8988T (cell line): ENCODE measurements around the gene CCDC7.
"Not testable (repeated sequence)": the region's sequence is repeated elsewhere in the genome, so short reads cannot be mapped to it uniquely, and the experiment has no call there.

Experiments used
- DNase-seq: peaks from one replicate; pipeline ENCODE4 v3.0.0; 2011

CCDC7 gene

DNA sequence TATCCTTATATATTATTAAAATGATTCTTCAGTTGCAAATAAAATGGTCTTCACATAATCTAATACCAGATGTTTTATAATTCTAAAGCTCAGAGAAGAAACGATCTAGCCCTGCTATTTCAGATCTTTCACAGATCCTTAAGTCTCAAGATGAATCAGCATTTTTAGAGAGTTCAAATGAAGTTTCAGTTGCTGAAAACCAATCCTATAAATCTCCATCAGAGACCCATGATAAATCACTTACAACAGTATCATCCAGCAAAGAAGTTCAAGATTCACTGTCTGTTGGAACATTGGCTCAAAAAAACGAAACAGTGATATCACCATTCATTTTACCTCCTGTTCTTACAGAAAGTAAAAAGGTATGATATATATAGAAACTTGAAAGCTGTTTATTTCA, 137.0 kb downstream of the CCDC7 start:
- DNase-seq = no peak

DNA sequence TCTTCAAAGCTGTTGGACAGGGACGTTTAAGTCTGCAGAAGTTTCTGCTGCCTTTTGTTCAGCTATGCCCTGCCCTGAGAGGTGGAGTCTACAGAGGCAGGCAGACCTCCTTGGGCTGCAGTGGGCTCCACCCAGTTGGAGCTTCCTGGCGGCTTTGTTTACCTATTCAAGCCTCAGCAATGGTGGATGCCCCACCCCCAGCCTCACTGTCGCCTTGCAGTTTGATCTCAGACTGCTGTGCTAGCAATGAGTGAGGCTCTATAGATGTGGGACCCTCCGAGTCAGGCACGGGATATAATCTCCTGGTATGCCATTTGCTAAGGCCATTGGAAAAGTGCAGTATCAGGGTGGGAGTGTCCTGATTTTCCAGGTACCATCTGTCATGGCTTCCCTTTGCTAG, 152.1 kb downstream of the CCDC7 start:
- not testable (repeated sequence) for DNase-seq

DNA sequence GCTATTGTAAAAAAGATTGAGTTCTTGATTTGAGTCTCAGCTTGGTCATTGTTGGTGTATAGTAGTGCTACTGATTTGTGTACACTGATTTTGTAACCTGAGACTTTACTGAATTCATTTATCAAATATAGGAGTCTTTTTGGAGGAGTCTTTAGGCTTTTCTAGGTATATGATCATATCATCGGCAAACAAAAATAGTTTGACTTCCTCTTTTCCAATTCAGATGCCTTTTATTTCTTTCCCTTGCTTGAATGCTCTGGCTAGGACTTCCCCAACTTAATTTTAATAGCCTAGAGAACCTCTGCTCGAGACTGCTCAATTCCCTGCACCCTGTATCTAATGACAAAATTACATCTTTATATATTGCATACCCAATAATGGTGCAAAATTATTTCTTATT, 154.4 kb downstream of the CCDC7 start:
- DNase-seq = no peak

DNA sequence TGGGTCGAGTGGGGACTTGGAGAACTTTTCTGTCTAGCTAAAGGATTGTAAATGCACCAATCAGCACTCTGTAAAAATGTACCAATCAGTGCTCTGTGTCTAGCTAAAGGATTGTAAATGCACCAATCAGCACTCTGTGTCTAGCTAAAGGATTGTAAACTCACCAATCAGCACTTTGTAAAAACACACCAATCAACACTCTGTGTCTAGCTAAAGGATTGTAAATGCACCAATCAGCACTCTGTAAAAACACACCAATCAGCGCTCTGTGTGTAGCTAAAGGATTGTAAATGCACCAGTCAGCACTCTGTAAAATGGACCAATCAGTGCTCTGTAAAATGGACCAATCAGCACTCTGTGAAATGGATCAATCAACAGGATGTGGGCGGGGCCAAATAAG, 155.6 kb downstream of the CCDC7 start:
- not testable (repeated sequence) for DNase-seq

DNA sequence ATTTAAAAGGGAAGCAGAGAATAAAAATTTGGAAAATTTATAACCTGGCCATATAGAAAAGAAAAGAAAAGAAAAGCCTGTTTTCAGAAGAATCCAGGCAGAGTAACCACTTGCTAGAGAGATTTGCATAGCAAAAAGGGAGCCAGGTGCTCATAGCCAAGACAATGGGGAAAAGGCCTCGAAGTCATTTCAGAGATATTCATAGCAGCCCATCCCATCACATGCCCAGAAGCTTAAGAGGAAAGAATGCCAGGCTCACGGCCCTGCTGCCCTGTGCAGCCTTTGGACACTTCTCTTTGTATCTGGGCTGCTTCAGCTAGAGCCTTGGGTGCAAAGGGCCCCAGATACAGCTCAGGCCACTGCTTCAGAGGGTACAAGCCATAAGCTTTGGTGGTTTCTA, 159.8 kb downstream of the CCDC7 start:
- no peak for DNase-seq

DNA sequence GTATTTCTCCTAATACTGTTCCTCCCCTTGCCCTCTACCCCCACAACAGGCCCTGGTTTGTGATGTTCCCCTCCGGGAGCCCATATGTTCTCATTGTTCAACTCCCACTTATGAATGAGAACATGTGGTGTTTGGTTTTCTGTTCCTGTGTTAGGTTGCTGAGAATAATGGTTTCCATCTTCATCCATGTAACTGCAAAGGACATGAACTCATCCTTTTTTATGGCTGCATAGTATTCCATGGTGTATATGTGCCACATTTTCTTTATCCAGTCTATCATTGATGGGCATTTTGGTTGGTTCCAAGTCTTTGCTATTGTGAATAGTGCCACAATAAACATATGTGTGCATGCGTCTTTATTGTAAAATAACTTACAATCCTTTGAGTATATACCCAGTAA, 164.6 kb downstream of the CCDC7 start:
- DNase-seq = not testable (repeated sequence)

DNA sequence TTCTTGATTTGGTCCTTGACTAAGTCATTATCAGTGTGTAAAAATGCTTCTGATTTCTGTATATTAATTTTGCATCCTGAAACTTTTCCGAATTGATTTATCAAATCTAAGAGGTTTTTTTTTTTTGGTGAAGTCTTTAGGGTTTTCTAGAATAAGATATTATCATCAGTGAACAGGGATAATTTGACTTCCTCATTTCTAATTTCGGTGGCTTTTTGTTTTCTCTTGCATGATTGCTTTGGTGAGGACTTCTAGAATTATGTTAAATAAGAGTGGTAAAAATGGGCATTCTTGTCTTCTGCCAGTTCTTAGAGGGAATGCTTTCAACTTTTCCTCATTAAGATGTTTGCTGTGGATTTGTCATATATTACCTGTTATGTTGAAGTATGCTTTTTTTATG, 170.5 kb downstream of the CCDC7 start:
- no peak for DNase-seq

DNA sequence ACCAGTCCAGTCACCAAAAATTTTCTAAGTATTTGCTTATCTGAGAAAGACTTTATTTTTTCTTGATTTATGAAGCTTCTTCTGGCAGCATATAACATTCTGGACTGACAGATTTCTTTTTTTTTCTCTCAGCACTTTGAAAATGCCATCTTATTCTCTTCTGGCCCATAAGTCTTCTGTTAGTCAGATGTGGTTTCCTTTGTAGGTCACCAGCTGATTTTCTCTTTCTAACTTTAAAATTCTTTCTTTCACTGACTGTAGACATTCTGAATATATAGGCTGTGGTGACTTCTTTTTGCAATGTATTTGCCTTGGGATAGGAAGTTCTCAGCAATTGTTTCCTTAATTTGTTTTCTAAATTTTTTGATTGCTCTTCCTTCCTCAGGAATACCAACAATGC, 172.5 kb downstream of the CCDC7 start:
- DNase-seq = no peak

DNA sequence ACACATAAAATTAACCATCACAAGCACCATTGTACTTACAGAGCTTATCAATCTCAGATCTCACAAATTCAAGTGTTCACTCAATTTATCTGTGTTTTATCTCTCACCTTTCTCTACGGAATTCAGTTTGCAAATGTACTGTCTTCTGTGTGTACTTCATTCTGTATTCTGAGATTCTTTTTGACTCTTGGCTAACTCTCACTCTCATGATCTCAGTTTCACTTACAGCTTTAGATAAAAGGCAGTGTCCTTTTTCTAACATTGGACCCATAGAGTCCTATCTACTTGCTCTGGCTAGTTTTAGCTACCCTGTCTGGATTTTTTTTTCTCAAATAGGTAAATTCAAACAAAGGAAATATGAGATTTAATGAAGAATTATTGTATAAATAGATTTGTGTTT, 176.0 kb downstream of the CCDC7 start:
- no peak for DNase-seq

DNA sequence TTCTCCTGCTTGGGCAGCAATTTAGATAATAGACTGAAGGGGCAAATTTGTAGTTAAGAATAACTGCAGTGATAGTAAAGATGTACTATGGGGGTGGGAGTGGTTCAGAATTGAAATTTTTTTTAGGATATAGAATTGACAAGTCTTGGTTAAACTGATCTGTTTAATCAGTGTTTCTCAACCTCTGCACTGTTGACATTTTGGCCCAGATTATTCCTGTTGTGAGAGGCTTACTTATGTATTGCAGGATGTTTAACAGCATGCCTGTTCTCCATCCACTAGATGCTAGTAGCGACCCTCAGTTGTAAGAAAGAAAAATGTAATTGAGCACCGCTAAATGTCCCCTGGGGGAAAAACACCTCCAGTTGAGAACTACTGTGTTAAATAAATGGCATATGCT, 176.5 kb downstream of the CCDC7 start:
- no peak for DNase-seq

DNA sequence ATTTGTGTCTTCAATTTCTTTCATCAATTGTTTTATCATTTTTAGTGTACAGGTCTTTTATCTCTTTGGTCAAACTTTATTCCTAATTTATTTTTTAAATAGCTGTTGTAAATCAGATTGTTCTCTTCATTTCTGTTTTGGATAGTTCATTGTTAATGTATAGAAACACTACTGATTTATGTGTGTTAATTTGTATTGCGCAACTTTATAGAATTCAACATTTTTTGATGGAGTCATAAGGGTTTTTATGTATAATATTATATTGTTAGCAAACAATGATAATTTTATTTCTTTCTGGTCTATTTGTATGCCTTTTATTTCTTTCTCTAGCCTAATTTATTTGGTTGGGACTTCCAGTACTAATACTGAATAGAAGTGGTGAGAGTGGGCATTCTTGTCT, 181.2 kb downstream of the CCDC7 start:
- DNase-seq = no peak

DNA sequence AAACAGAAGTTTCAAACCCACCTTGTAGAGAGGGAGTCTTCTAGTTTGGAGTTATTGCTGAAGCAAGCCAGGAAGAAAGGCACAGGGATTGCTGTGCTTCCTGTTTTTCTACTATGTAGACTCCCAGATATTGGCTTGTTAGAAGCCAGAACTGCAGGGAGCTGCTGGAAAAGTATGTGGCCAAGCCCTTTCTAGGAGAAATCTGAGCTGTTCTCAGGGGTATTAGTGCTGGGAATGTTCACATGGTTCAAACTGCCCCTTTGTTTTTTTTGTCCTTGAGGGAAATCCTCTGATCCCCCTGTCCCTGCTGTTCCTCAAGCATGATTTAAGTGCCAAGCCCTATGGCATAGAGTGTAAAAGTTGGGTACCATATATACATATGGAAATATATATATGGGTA, 184.0 kb downstream of the CCDC7 start:
- DNase-seq = no peak

DNA sequence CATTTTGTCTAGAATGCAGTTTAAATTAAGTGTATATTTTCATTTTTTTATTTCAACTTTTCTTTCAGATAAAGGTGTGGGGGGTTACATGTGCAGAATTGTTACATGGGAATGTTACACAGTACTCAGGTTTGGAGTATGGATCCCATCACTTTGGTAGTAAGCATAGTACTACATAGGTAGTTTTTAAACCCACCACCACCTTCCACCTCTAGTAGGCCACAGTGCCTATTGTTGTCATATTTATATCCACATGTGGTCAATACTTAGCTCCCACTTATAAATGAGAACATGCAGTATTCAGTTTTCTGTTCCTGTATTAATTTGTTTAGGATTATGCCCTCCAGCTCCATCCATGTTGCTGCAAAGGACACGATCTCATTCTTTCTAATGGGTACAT, 200.6 kb downstream of the CCDC7 start:
- DNase-seq = no peak

DNA sequence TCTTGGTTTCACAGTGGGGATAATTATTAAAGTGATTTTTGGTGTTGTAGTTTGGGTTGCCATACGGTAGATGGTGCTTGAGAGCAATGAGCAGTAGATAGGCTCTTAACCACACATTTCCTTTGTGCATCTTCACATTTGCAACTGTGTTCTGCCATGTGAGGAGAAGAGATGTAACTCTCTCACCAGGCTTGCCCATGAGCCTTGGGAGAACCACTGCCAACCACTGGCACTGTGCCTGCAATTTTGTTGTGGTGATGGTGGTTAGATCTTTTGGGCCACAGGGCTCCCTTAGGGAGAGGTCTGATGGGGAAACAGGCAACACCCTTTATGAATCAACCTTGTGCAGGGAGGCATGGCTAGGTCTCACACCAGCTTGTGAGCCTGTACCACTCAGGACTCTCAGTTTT, 204.3 kb downstream of the CCDC7 start:
- no peak for DNase-seq

DNA sequence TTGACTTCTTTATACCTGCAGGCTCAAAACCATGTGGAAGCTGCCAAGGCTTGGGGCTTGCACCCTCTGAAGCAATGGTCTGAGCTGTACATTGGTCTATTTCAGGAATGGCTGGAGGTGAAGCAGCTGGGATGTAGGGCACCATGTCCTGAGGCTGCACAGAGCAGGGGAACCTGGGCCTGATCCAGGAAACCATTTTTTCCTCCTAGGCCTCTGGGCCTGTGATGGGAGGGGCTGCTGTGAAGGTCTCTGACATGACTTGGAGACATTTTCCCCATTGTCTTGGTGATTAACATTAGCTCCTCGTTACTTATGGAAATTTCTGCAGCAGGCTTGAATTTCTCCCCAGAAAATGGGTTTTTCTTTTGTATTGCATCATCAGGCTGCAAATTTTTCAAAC, 211.5 kb downstream of the CCDC7 start:
- not testable (repeated sequence) for DNase-seq

DNA sequence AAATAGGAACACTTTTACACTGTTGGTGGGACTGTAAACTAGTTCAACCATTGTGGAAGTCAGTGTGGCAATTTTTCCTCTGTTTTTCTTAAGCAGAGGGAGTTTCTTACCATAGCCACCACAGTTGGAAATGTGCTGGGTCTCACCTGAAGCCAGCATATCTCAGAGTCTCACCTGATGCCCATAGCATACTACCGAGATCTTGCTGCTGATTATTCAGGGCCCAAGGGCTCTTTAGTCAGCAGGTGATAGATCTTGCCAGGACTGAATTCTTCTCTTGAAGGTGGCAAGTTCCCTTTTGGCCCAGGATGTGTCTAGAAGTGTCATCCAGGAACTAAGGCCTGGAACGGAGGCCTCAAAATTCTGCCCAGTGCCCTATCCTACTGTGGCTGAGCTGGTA, 215.4 kb downstream of the CCDC7 start:
- no peak for DNase-seq

DNA sequence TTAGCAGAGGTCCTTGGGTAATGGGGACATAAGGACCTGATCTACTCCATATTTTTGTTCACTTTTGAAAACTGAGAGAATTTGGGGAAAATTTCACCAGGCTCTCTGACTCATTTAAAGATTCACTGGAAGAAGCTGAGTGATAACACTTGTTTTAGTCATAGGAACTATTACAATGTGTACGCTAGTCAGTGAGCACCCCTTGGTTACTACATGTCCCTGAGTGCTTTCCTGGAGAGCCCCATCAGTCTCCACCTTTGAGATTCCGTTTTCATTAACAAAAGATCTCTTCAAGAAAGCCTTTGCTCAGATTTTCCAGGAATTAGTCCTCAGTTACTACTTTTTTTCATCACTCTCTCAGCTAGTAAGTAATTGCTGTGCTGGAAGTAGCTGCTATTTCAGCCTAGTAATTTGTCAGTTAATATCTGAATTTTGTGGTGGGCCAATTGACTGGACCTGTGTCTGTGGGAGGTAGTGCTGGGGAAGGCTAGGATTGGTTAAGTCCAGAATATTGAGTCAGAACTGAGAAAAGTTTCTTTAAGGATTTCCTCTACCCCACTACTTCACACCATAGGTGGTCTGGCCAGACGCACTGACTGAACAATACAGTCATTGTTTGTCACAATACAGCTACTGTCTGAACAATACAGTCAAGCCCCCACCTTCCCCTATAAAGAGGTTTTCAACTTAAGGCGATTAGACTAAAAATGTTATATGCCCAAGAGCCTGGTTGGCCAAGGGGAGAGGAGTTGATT, 235.0 kb downstream of the CCDC7 start:
- DNase-seq = no peak

DNA sequence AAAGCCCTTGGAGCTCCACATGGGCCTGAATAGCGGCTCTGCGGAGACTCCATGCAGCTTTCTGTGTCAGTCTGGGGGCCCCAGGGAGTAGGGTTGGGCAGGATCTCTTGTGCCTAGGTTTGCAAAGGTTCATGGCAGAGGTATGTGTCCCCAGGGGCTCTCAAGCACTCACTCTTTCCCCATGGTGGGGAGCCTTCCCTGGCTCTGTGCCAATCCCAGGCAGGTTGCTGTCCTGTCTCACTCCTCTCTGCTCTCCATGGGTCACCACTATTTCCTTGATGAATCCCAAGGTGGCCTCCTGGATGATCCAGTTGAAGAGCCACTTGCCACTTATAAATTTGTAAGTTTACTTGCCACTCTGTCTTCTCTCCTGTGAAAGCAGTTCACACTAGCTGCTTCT, 238.4 kb downstream of the CCDC7 start:
- no peak for DNase-seq

DNA sequence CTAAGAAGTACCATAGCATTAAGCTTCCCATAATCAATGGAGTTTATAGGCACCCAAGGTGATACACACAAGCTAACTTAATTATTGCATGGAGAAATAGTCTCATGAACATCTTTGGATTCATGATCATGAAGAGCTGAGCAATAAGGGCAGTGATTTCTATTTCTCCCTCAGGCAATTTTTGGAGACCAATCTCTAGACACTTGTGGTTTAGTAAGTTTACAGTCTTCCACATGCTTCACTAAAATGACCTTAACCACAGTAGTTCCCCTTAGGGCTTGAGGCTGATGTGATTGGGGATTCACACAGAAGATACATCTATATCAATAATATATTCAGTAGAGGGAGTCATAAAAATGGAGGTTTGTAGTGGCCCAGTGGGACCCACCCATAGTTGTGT, 241.2 kb downstream of the CCDC7 start:
- DNase-seq = no peak

DNA sequence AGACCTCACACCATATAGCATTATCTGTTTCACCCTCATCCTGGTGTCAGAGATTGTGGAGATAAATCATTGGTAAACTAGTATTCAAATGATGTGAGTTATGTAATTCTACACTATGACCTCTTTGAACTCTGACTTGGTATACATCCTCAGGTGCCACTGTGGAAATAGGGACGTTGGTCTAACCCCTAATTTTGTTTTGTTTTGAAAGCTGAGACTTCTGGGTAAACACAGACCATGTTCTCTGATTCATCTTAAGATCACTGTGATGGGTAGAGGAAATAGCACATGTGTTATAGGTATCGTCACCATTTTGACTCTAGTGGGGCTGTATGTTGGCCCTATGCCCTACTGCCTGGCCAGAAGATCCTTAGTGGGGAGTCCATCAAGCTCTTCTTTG, 241.6 kb downstream of the CCDC7 start:
- DNase-seq = no peak

DNA sequence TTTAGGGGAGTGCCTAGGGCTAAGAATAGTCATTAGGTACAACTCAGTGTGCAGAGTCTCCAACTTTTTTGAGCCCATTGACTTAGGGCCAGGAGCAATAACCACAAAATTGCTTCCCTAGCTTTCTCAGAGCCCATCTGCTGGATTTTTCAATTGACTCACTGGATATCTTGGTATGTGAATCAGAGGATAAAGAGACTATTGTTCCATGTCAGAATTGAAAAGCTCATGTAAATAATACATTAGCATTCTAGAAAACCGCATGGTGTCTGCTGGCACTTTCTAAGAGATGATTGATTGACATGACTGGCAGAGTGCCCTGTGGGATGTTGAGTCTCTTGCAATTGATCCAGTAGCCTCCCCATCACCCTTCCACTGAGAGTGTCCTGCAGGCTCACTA, 246.2 kb downstream of the CCDC7 start:
- no peak for DNase-seq

DNA sequence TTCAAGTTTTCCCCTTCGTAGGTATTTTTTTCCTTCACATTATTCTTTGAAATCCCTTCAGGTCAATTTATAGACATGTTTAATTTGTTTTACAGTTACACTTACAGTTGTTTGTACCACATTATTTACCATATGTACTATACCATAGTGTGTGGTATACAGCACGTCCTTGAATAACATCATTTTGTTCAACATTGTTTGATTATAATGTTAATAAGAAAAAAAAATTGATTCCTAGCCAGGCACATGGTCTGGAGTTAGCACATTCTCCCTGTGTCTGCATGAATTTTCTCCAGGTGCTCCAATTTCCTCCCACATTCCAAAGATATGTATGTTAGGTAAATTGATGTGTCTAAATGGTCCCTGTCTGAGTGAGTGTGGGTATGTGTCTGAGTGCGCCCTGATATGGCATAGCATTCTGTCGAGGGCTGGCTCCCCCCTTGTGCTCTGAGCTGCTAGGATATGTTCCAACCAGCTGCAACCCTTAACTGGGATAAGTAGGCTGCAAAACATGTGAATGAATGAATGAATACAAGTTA, 247.6 kb downstream of the CCDC7 start:
- DNase-seq = no peak

DNA sequence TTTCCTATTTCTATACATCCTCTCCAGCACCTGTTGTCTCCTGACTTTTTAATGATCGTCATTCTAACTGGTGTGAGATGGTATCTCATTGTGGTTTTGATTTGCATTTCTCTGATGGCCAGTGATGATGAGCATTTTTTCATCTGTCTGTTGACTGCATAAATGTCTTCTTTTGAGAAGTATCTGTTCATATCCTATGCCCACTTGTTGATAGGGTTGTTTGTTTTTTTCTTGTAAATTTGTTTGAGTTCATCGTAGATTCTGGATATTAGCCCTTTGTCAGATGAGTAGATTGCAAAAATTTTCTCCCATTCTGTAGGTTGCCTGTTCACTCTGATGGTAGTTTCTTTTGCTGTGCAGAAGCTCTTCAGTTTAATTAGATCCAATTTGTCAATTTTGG, 253.7 kb downstream of the CCDC7 start:
- DNase-seq = not testable (repeated sequence)

DNA sequence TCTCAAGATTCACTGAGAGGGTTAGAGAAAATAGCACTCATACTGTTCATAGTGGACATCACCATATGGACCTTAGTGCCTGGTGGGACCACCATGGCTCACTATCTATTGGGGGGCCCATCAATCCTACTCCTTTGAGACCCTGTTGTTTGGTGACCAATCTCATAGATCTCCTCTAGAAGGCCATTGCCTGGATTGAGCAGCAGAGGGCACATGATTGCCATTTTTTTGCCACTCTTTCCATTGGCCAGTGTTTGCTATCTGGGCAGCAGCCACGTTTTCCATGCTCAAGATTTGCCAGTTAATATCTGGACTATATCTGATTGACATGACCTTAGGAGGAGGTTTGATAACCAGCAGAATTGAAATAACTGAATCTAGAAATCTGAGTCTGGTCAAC, 267.6 kb downstream of the CCDC7 start:
- DNase-seq = no peak

DNA sequence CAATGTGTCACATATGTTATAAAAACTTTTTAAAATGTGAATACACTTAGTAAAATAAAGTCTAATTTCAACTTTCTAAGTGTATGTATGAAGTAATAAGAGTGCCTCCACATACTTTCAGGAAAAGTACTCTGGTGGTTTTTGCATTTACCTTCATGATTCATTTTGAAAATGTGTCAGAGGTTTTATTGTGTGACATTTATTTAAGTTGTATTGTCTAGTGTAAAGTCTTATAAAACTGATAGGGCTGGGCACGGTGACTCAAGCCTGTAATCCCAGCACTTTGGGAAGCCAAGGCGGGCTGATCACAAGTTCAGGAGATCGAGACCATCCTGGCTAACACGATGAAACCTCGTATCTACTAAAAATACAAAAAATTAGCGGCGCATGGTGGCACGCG, 285.6 kb downstream of the CCDC7 start:
- no peak for DNase-seq
